Astrocyte of the spinal cord (primary cell): Measurements from ENCODE around the gene ATG101.

Experiments used
- DNase-seq: peaks from one replicate; pipeline ENCODE4 v3.0.0; 2011; ENCODE audit warnings: low read depth, low spot score
- H3K4me3 ChIP-seq: 2 replicates; pipeline ENCODE4 v1.5.1; 2011; ENCODE audit warnings: low read depth, mild to moderate bottlenecking, low read length, moderate library complexity
- in situ Hi-C: cut with HindIII; loops from 2 replicates; pipeline ENCODE4 v1.10.0; 2017; ENCODE audit warnings: low sequenced_read_pairs
- TF ChIP-seq, protein P1 (sequence below): IDR thresholded peaks from 2 replicates; pipeline ENCODE4 v1.5.1; 2012; ENCODE audit warnings: low read depth, mild to moderate bottlenecking, low read length, inconsistent platforms

Gene ATG101

DNA sequence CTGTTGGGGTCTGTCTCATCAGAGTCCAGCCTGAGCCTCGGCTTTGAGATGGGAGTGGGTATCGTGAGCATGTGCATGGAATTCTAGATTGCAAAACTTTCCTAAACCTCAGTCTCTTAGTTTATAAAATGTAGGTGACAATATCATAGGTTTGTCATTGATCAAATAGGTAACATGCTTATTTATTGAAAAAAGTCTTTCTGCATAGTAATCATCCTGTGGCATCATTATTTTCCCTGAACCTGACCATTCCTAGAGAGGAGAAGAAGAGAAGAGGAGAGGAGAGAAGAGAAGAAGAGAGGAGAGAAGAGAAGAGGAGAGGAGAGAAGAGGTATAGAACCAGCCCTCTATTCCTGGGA lies 13.8 kb downstream of the ATG101 start:
- in situ Hi-C loops: no loop called here
- H3K4me3 ChIP-seq: no peak overlapping the region
- TF ChIP-seq, protein P1, sequence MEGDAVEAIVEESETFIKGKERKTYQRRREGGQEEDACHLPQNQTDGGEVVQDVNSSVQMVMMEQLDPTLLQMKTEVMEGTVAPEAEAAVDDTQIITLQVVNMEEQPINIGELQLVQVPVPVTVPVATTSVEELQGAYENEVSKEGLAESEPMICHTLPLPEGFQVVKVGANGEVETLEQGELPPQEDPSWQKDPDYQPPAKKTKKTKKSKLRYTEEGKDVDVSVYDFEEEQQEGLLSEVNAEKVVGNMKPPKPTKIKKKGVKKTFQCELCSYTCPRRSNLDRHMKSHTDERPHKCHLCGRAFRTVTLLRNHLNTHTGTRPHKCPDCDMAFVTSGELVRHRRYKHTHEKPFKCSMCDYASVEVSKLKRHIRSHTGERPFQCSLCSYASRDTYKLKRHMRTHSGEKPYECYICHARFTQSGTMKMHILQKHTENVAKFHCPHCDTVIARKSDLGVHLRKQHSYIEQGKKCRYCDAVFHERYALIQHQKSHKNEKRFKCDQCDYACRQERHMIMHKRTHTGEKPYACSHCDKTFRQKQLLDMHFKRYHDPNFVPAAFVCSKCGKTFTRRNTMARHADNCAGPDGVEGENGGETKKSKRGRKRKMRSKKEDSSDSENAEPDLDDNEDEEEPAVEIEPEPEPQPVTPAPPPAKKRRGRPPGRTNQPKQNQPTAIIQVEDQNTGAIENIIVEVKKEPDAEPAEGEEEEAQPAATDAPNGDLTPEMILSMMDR: no peak
- DNase-seq: no peak

DNA sequence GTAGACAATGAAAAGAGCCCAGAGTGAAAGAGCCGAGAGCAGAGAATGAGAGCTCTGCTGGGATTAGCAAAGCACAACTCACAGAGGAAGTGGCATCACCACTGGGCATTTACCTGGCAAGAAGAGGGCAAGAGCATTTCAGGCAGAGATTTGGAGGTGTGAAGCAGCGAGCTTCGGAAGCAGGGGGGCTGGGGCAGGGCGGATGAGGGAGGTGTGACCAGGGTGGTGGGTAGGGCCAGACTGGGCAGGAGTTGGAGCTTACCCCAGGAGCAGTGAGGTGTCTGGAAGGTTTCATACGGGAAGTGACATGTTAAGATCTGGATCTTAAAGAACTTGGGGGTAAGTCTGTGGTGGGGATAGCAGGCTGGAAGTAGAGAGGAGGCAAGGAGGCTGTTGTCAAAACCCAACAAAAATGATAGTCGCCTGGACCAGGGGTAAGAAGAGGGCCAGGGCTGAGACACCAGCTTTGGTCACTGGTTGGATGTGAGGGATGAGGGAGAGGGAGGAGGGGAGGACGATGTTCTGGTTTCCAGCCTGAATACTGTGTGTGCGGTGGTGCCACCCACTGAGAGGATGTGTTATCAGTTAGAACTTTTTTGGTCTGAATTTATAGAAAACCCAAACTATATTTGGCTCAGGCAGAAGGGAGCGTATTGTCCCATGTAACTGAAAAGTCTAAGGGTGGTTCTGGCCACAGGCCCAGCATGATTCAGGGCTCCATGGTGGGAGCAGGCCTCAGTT lies 14.9 kb downstream of the ATG101 start:
- TF ChIP-seq, protein P1: no peak
- no peak for DNase-seq
- H3K4me3 ChIP-seq: no peak overlapping the region
- in situ Hi-C loops: no loop called here

DNA sequence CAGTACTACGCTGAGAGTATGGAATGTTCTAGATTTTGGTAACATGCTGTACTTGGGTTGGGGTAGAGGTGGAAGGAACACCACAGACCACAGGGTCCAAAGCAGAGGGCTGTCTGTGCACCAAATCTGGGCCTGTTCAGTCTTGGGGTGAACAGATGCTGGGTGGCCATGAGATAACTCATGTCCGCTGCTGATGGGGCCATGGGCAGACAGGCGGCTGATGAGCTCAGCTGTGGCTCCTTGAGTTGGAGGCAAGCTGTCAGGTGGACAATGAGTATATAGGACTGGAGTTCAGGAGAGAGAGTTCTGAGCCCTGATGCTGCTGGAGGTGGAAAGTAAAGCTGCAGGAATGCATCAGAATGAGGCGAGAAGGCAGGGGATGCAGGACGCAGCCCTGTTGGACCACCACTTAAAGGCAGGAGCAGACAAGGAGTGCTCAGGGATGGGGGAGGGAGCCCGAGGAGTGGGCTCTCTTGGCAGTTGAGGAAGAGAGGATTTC lies 16.0 kb downstream of the ATG101 start:
- in situ Hi-C loops: no loop called here
- DNase-seq: no peak
- TF ChIP-seq, protein P1: no peak
- H3K4me3 ChIP-seq: no peak overlapping the region

DNA sequence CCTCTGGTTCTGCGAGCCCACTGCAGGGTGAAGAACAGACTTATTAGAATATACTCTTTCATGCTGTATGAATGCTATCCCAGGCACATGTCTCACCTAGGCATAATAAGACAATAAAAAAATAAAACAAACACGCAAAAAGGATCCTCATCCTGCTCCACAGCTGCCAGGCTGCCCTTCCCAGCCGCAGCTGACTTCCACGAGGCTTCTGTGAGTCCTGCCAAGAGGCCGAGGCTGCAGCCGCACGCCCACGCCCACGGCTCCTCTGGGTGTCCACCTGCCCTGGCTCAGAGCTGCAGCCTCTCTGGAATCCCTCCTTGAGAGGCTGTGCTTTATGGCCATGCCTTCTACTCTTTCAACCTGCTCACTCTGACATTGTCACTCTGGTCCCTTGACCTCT lies 16.6 kb downstream of the ATG101 start:
- DNase-seq: no peak
- H3K4me3 ChIP-seq: no peak overlapping the region
- TF ChIP-seq, protein P1: no peak
- in situ Hi-C loops: no loop called here

DNA sequence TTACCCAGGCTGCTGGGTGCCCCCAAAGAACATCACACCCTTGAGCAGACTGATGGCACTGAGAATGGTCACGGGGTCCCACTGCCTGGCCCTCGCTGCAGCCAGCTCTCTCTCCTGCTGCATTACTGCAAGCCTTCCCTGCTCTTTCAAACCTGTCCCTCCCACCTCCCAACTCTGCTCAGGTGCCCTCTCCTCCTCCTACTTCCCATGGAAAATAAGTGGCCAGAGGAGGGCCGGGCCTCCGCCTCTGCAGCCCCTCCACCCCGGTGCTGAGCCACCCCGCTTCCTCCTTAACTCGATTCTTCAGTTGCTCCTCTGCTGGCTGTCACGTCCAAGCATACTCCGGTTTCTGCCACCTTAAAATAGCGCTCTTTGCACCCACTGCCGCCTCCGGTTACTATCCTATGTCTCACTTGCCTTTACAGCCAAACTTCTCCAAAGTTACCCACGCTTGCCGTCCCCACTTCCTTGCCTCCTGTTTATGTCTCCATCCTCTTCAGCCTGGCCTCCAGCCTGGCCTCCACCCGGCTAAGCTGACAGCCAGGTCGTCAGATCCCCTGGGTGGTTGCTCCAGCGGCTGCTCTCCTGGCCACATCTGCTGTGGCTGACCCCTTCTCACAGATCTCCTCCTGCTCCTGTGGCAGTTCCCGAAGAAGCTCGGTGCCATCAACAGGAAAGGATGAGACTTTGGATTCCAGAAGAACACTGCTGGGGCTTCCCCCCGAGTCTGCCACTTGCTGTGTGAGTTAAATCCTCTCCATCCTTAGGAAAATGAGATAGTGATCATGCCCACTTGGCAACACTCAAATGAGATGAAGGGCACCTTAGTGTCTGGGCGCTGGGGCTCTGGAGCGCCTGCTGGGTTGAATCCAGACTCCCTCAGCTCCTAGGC lies 17.4 kb downstream of the ATG101 start:
- in situ Hi-C loops: no loop called here
- no peak for DNase-seq
- no peak overlapping the region for H3K4me3 ChIP-seq
- TF ChIP-seq, protein P1: no peak

DNA sequence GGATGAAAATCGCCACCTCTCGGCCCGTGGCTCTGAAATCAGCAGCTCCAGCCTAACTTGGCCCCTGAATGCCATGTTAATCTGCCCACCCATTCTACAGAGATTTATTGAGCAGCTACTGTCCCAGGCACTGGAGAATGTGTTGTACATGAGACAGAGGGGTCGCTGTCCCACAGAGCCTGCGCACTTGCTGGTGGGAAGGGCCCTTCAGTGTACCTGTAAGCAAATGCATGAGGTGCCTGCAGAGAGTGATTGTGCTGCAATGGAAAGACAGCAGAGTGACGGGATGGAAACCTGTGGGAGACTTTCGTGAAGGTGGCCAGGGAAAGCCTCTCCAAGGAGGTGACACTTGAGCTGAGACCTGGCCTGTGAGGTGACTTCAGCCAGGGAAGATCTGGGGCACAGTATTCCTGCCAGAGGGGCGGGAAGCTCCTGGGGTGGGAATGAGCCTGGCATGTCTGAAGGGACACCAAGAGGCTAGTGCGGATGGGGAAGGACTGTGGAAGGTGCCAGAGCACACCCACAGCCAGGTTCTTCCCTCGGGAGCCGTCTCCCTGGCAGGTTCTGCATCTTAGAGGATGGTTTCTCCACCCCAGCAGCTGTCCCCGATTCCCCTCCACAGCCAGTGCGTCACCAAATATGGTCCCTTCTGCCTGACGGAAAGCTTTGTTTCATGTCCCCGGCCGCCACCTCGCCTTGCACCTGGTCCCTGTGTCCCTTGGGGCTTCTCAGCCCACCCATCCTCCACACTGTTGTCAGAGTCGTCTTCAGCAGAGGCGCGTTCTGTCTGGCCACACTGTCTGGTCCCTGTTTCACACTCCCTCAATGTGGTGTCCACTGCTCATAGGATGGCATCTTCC lies 18.4 kb downstream of the ATG101 start:
- TF ChIP-seq, protein P1: no peak
- DNase-seq: no peak
- in situ Hi-C loops: no loop called here
- no peak overlapping the region for H3K4me3 ChIP-seq
